Kidney capillary endothelial cell (primary cell): Measurements from ENCODE around the gene SYTL4.
A peak's percentile ranks its signal among the peaks of the same experiment; 100 is the strongest.
"Not testable (repeated sequence)": the region's sequence is repeated elsewhere in the genome, so short reads cannot be mapped to it uniquely, and the experiment has no call there.

Experiments
- DNase-seq: peaks from one replicate; pipeline ENCODE4 v3.0.0-alpha.2; 2018; ENCODE audit warnings: low spot score

The SYTL4 gene

DNA sequence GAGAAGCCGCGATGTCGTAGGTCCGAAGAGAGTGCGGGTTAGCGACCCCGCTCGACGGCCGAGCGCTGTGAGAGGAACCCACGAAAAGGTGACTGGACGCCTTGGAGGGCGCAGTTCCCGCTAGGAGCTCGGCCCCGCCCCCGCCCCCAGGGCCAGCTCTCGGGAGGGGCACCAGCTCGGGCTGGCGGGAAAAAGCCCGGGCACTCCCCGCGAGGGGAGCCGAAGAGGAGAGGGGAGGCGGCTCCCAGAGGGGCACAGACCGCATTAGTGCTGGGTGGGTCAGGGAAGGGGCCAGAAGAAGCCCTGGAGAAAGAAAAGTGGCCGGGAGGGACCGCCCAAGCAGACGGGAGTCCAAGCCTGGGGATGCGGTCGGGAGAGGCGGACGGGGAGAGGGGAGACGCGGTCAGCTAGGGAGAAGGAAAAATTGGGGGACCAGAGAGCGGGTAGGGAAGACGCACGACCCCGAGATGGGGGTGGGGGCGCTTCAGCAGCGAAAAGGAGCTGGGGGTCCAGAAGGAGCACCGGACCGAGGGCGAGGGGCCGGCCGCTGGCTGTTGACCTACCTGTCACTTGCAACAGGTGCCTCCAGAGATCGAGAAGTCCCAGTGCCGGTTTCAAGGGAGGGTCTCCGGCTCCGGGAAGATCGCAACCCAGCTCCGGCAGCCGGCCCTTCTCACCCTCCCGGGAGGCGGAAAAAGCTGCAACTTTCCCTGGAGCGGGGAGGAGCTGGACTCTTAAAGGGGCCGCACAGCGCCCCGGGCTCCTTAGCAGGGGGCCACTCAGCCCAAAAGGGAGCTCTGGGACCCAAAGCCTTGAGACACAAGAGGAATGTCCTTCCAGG, at the start of gene SYTL4:
SYTL4 (minus strand) TSS at position 681 of the 841 bp plus-strand sequence. CDS start 30,084 bp downstream, outside the sequence.
- no peak for DNase-seq

- not testable (repeated sequence) for DNase-seq
Measured at GRCh38 chrX:100769439-100769838, 37.5 kb upstream of the SYTL4 start.

- DNase-seq: peak; percentile 80
Measured at GRCh38 chrX:100768679-100769338, 36.9 kb upstream of the SYTL4 start.

DNA sequence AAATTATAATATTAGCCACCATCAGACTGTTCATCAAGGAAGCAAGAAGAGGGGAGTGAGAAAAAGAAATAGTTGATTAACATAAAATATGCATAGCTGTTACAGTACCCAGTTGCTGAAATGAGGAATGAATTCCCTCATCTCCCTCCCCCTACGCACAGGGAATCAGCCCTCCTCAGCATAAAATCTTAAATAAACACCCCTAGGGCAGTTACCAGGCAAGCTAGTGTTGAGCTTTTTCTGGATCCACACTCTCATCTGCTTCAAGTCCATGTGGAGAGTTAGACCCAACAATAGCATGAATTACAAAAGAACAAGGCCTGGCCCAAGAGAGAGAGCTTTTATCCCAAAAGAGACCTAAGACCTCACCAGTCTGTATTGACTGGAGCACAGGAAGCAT, 19.0 kb upstream of the SYTL4 start:
- DNase-seq: no peak

- peak; percentile 68 for DNase-seq
Measured at GRCh38 chrX:100748108-100748507, 16.2 kb upstream of the SYTL4 start.

GRCh38 chrX:100747703-100748102, 15.8 kb upstream of the SYTL4 start:
- DNase-seq: peak; percentile 32

GRCh38 chrX:100747090-100747489, 15.2 kb upstream of the SYTL4 start:
- no peak for DNase-seq

GRCh38 chrX:100745806-100746537, 14.1 kb upstream of the SYTL4 start:
- DNase-seq: no peak

- DNase-seq: no peak
Measured at GRCh38 chrX:100745205-100745604, 13.3 kb upstream of the SYTL4 start.

DNA sequence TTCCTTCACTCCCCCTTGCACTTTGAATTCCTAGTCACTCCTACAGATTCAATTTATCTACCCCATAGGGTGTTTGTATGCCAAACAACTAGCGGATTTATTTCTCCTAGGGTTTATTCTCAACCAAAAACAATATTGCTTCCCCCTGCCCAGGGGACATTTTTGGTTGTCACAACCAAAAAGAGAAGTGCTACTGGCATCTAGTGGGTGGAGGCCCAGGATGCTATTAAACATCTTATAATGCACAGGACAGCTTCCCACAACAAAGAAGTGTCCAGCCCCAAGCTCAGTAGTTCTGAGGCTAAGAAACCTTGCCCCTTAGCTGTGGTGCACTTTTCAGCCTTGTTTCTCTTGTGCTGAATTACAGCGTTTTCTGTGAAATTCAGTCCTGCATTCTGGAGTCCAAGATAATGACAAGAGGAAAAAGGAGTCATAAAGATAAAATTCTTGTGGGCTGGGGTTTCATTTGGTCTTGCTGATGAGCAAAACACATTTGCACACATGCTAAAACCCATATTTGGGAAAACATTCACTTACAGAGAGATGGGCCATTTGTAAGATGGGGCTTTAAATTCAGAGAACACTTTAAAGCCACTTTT, 11.2 kb upstream of the SYTL4 start:
- DNase-seq: no peak

DNA sequence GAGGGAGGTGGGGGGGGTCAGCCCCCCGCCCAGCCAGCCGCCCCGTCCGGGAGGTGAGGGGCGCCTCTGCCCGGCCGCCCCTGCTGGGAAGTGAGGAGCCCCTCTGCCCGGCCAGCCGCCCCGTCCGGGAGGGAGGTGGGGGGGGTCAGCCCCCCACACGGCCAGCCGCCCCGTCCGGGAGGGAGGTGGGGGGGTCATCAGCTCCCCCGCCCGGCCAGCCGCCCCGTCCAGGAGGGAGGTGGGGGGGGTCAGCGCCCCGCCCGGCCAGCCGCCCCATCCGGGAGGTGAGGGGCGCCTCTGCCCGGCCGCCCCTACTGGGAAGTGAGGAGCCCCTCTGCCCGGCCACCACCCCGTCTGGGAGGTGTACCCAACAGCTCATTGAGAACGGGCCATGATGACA, 7.9 kb downstream of the SYTL4 start:
- DNase-seq: not testable (repeated sequence)

- DNase-seq: no peak
Measured at GRCh38 chrX:100721328-100721727, 10.6 kb downstream of the SYTL4 start.

GRCh38 chrX:100720301-100720700, 11.6 kb downstream of the SYTL4 start:
- no peak for DNase-seq

GRCh38 chrX:100719139-100719538, 12.8 kb downstream of the SYTL4 start:
- no peak for DNase-seq

GRCh38 chrX:100717363-100717762, 14.6 kb downstream of the SYTL4 start:
- DNase-seq: no peak

DNA sequence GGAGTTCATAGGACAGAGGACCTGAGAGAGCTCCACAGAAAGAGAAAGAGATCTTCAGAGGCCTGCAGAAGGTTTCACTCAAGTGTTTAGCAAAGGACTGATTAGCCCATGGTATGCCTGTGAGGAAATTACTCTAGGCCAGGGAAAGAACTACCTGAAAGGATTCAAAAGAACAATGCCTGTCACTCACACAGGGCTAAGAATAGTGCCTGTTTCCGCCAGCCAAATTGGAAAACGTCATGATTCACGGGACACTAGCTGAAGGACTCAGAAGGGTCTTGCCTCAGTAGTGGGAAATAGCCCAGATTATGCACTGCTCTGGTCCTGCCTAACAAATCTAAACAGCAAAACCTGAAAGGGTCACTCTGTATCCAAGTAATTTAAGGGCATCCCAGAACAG, 21.1 kb downstream of the SYTL4 start:
- DNase-seq: peak; percentile 7

DNA sequence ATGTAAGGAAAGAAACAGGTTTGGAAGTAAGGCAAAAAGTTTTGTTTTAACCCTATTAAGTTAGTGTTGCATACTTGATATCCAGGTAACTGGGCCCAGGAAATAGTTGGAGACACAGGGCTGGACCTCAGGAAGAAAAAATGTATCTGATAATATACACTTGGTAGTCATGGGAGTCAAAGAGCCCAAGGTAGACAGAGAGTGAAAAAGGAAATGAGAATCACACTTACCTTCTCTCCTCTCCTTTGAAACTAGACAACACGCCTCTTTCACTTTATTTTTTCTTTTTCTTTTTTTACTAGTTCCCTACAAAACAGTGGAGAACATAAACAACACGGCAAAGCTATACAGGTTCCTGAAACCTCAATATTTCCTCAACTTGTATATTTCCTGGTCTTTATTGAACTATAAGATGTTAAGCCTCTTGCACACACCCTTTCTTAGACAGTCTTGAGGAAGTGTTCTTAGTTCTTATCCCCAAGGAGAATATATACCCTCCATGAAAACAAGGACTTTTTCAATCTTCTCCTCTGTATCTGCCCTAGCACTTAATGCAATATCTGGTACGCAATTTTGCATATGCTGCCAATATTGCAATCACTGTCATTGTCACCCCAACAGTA, 27.2 kb downstream of the SYTL4 start:
- no peak for DNase-seq

DNA sequence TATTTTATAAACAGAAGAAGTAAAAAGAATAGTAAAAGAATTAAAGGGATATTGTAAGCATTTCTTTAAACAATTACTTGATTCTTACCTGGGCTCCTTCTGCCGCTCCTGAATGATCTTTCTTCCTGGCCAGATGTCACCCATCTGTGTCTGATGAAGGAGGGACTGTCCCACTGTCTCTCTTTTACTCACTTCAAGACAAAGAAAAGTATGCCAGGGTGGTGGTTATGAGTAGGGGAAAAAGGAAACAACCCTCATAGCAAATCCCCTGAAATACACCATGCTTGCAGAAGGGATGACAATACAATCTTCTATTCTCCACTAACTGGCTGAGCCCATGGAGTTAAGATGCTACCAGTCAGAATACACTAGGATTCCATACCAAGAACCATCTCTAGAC, 31.1 kb downstream of the SYTL4 start:
- no peak for DNase-seq

DNA sequence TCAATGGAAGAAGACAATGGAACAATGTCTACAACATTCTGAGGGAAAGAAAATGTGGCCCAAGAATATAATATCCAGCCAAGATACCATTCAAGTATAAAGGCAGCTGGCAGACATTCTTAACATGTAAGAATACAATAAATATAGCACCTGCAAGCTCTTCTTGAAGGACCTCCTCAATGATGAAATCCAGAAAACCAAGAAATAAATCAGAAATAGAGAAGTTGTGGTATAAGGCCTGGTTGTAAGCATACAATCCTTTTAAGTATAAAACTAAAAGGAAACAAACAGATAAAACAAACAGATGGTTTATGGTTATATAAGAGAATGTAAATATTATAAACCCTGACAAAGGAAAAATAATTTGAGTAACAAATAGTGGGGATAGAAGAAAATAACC, 33.4 kb downstream of the SYTL4 start:
- no peak for DNase-seq

- DNase-seq: no peak
Measured at GRCh38 chrX:100696699-100697351, 35.1 kb downstream of the SYTL4 start.

DNA sequence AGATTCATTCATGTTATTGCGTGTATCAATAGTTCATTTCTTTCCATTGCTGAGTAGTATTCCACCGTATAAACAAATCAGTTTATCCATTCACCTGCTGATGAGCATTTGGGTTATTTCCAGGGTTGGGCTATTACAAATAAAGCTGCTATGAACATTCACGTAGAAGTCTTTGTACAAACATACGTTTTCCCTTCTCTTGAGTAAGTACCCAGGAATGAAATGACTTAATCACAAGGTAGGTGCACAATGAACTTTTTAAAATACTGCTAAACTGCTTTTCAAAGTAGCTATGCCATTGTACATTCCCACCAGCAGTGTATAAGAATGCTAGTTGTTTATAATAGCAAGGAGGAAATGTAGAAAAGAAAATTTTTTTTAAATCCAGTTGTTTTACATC, 35.9 kb downstream of the SYTL4 start:
- DNase-seq: no peak
